ENCODE measurements around the gene NOXA1.

NOXA1 gene

DNA sequence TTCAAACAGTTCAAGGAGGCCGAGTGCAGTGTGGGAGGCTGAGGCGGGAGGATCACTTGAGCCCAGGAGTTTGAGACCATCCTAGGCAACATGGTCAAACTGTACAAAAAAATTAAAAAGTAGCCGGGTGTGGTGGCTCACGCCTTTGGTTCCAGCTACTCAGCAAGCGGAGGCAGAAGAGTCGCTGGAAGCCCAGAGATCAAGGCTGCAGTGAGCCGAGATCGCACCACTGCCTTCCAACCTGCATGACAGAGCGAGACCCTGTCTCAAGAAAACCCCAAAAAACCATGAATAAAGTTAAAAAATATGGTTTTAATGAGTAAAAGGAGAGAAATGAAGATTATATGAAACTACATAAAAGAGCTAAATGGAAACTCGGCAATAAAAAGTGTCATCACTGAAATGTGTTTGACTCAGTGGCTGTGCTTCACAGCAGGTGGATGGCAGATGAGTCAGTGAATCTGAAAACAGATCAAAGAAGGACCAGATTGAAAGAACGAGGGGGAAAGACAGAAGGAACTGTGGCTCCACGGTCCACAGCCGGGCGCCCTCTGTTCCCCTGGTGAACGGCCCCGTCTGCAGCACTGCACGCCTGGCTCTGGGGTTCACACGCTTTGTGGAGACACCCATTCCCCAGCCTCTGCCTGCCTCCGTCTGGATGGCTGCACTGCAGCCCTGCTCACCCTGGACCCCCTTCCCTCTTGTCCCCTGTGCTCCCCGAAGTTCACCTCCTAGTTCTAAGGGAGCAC, 25.3 kb upstream of the NOXA1 start:
- ChIA-PET POLR2A (ENCODE audit: low non-redundant PET) (no interaction called here), CTCF (interaction anchor here (0.6 to 1.1 kb wide), 3 partner anchors 18 to 68 kb away, joined by 3 to 4 read pairs (median 4); partner anchors contain the start of gene EXD3)
- TF ChIP-seq, protein P1, sequence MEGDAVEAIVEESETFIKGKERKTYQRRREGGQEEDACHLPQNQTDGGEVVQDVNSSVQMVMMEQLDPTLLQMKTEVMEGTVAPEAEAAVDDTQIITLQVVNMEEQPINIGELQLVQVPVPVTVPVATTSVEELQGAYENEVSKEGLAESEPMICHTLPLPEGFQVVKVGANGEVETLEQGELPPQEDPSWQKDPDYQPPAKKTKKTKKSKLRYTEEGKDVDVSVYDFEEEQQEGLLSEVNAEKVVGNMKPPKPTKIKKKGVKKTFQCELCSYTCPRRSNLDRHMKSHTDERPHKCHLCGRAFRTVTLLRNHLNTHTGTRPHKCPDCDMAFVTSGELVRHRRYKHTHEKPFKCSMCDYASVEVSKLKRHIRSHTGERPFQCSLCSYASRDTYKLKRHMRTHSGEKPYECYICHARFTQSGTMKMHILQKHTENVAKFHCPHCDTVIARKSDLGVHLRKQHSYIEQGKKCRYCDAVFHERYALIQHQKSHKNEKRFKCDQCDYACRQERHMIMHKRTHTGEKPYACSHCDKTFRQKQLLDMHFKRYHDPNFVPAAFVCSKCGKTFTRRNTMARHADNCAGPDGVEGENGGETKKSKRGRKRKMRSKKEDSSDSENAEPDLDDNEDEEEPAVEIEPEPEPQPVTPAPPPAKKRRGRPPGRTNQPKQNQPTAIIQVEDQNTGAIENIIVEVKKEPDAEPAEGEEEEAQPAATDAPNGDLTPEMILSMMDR (conservative IDR thresholded peaks at IDR 0.05; ENCODE audit: low read depth): no peak
- no peak for DNase-seq (ENCODE audit: low spot score)
- no peak overlapping the region for H3K27ac ChIP-seq

DNA sequence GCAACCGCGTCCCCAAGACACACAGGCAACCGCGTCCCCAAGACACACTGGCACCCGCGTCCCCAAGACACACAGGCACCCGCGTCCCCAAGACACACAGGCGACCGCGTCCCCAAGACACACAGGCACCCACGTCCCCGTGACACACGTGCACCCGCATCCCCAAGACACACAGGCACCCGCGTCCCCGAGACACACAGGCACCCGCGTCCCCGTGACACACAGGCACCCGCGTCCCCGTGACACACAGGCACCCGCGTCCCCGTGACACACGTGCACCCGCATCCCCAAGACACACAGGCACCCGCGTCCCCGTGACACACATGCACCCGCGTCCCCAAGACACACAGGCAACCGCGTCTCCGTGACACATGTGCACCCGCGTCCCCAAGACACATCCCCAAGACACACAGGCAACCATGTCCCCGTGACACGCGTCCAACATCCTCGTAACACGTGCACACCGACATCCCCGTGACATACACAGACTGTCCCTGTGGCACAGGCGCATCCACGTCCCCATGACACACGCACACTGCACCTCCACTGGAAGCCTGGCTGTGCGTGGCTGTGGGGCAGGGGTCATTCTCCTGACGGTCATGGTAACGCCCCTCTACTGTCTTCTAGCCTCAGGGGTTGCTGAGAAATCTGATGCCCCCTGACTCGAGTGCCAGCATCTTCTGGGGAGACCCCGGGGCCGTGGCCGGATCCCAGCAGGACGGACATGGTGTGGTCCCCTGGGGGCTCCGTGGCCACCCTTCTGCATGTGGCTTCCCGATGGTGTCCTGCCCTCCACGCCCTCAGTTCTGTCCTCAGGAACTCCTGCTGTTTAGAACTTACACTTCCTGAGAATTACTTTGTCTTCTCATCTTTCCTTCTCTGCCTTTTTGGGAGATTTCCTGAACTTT, 24.4 kb upstream of the NOXA1 start:
- H3K27ac ChIP-seq: no peak overlapping the region
- POLR2A ChIA-PET (ENCODE audit: low non-redundant PET): no interaction called here
- DNase-seq (ENCODE audit: low spot score): no peak
- CTCF ChIA-PET: no interaction called here
- TF ChIP-seq, protein P1 (conservative IDR thresholded peaks at IDR 0.05; ENCODE audit: low read depth): no peak

DNA sequence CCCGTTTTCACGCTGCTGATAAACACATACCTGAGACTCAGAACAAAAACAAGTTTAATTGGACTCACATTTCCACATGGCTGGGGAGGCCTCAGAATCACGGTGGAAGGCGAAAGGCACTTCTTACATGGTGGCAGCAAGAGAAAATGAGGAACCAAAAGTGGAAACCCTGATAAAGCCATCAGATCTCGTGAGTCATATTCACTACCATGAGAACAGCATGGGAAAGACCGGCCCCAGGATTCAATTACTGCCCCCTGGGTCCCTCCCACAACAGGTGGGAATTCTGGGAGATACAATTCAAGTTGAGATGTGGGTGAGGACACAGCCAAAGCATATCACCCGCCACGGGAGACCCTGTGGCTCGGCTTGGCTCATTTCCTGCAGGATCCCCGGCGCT, 20.4 kb upstream of the NOXA1 start:
- ChIA-PET POLR2A (ENCODE audit: low non-redundant PET) (no interaction called here), CTCF (no interaction called here)
- TF ChIP-seq, protein P1 (conservative IDR thresholded peaks at IDR 0.05; ENCODE audit: low read depth): no peak
- H3K27ac ChIP-seq: no peak overlapping the region
- no peak for DNase-seq (ENCODE audit: low spot score)

DNA sequence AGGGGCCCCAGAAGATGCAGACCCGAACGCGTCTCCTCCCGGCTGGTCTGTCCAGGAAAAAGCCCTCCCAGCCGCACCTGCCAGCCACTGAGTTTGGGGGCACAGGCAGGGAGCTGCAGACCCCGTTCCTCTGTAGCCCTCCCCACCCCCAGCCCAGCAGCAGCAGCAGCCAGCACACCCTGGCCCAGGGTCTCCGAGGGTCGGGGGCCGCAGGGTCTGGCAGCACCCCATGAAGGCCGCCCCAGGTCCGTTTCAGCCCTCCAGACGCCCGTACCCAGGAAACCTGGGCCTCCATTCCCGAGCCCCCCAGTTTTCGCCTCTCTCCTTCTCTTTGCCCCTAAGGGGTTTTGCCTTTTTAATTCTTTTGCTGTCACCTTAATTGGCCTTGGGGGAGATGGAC, 19.9 kb upstream of the NOXA1 start:
- CTCF ChIA-PET: no interaction called here
- H3K27ac ChIP-seq: no peak overlapping the region
- POLR2A ChIA-PET (ENCODE audit: low non-redundant PET): no interaction called here
- DNase-seq (ENCODE audit: low spot score): no peak
- TF ChIP-seq, protein P1 (conservative IDR thresholded peaks at IDR 0.05; ENCODE audit: low read depth): no peak

DNA sequence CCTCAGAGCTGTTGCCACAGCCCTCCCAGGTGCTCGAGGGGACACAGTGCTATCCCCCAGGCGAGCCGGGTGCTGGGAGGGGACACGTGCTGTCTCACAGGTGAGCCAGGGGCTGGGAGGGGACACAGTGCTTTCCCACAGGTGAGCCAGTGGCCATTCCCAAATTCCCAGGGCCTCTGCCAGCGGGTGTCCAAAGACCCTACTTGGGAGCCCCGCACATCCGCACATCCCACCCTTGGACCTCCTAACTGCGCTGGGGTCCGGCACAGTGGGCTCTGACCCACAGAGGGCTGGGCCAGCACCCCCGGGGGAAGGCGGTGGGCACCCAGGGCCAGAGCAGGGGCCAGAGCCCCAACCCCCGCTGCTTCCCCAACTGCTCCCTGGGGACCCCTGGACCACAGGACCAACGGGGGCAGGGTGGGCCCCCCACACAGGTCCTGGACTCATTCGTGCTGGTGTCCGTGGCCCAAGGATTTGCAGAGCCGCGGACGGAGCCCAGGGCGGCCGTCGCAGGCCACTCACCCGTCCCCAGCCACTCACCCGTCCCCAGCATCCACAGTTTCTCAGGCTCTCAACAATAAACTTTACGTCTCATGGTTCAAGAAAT, 18.1 kb upstream of the NOXA1 start:
- ChIA-PET POLR2A (ENCODE audit: low non-redundant PET) (no interaction called here), CTCF (interaction anchor here (0.7 kb wide), 1 partner anchor 118 kb away, joined by 4 read pairs; no protein-coding TSS in a partner anchor)
- TF ChIP-seq, protein P1 (conservative IDR thresholded peaks at IDR 0.05; ENCODE audit: low read depth): no peak
- no peak overlapping the region for H3K27ac ChIP-seq
- no peak for DNase-seq (ENCODE audit: low spot score)

DNA sequence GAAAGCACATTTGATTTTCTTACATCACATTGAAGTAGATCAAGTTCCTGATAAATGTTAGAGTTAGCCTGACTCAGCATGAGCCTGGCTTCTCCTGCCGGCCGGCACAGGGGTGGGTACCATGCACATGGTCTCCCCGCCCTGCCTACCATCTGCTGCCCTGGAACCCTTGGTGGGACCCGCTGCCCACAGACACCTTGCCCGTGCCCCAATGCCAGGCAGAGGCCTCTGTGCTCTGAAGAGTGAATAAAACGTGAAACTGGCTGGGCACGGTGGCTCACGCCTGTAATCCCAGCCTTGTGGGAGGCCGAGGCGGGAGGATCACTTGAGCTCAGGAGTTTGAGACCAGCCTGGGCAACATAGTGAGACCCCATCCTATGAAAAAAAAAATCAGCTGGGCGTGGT, 17.5 kb upstream of the NOXA1 start:
- DNase-seq (ENCODE audit: low spot score): no peak
- CTCF ChIA-PET: no interaction called here
- TF ChIP-seq, protein P1 (conservative IDR thresholded peaks at IDR 0.05; ENCODE audit: low read depth): no peak
- POLR2A ChIA-PET (ENCODE audit: low non-redundant PET): interaction anchor here (0.6 kb wide), 1 partner anchor 31 kb away, joined by 5 read pairs; no protein-coding TSS in a partner anchor
- H3K27ac ChIP-seq: no peak overlapping the region

Measured in RWPE1 (cell line).